ENCODE measurements around the gene TBC1D24.

DNA sequence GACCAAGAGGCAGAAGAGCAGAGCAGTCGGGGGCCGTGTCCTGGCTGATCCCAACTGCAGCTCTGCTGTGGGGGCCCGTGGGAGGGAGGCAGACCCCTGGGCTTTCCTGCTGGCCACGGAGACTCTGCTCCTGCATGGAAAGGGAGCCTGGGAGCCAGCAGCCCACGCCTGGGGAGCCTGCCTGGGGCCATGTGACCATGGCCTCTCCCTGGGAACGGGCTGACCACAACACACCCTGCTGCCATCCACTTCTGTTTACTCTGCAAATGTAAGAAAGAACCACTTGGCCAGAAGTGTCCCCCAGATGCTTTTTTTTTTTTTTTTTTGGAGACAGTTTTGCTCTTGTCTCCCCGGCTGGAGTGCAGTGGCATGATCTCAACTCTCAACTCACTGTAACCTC is 17.0 kb upstream of the TBC1D24 start:
- TF ChIP-seq CTCF (IDR thresholded peaks at IDR 0.05; ENCODE audit: low read length) = no peak
- TF ChIP-seq EZH2 (optimal IDR thresholded peaks at IDR 0.05; ENCODE audit: low read depth, low read length) = no peak
- TF ChIP-seq EZH2phosphoT487 (IDR thresholded peaks at IDR 0.05; ENCODE audit: low read length) = no peak

All from MM.1S (cell line).